Testis (tissue), 2 donors: ENCODE measurements around the gene SHCBP1L.

Experiments used
- CTCF ChIP-seq, 3 experiments: fragments of 450-650 bp in 2 of 3; fragments of 200-600 bp in 1 of 3; sonication (generic) in 1 of 3; IDR thresholded peaks; one replicate each; pipeline ENCODE4 v1.5.1; 2016 to 2019; ENCODE audit warnings: antibody characterized with exemption in 3 of 3, mild to moderate bottlenecking in 2 of 3, moderate library complexity in 1 of 3
- POLR2A ChIP-seq: fragments of 450-650 bp; IDR thresholded peaks from one replicate; pipeline ENCODE4 v1.6.1; 2017; ENCODE audit warnings: antibody characterized with exemption, mild to moderate bottlenecking, moderate library complexity

- TF ChIP-seq CTCF (IDR thresholded peaks at IDR 0.05) (no peak), POLR2A (no peak)
Measured at GRCh38 chr1:182972829-182973228, 19.9 kb upstream of the SHCBP1L start.
